Right lobe of liver (tissue), 6 donors: ENCODE data around the gene ZNHIT1. TPM values are rescaled to one million over a fixed set of nuclear protein-coding genes. Genes with fewer than 3 reads are reported as not detected.
A peak's percentile ranks its signal among the peaks of the same experiment; 100 is the strongest.

Source experiments
- ATAC-seq, 4 donors: fragments of 200-7000 bp; cut with Tn5 transposase; one replicate each; pipeline ENCODE4 v1.9.1; 2020; ENCODE audit warnings: mild to moderate bottlenecking in 4 of 4, moderate library complexity in 4 of 4
- DNase-seq, 3 donors: peaks; one replicate each; pipeline ENCODE4 v3.0.0-alpha.2; 2020
- H3K27ac ChIP-seq, 3 donors: fragments of 200-600 bp; one replicate each; pipeline ENCODE4 v1.8.0; 2022
- H3K27me3 ChIP-seq, 2 donors: fragments of 200-600 bp; one replicate each; pipeline ENCODE4 v1.8.0; 2022
- H3K36me3 ChIP-seq, 4 donors: fragments of 200-600 bp; sonication (generic) in 1 of 4; one replicate each; pipeline versions ENCODE4 v1.5.1 to v1.8.0; 2017 to 2022; ENCODE audit warnings: control low read depth in 1 of 4
- H3K4me1 ChIP-seq, 4 donors: fragments of 200-600 bp; sonication (generic) in 1 of 4; one replicate each; pipeline versions ENCODE4 v1.5.1 to v1.8.0; 2017 to 2022; ENCODE audit warnings: control low read depth in 1 of 4
- H3K4me3 ChIP-seq, 3 donors: fragments of 200-600 bp; one replicate each; pipeline ENCODE4 v1.8.0; 2022
- H3K9me3 ChIP-seq, 4 donors: fragments of 200-600 bp; sonication (generic) in 1 of 4; one replicate each; pipeline versions ENCODE4 v1.5.1 to v1.8.0; 2017 to 2022; ENCODE audit warnings: control low read depth in 1 of 4
- CTCF ChIP-seq, 4 donors: fragments of 200-600 bp in 3 of 4; fragments of 450-650 bp in 1 of 4; IDR thresholded peaks; one replicate each; pipeline versions ENCODE4 v1.5.1 to v1.8.0; 2016 to 2022; ENCODE audit warnings: antibody characterized with exemption in 4 of 4, mild to moderate bottlenecking in 2 of 4
- POLR2A ChIP-seq: fragments of 450-650 bp; IDR thresholded peaks from one replicate; pipeline ENCODE4 v1.6.1; 2017; ENCODE audit warnings: antibody characterized with exemption, mild to moderate bottlenecking
- WGBS: methylation state at CpG from one replicate; pipeline ENCODE4 v1.1.6; 2018; ENCODE audit warnings: low coverage, low lambda C conversion rate; ENCODE audit not compliant: insufficient coverage; ENCODE audit errors: missing lambda C conversion rate; 5-methylcytosine and 5-hydroxymethylcytosine counted together
- intact Hi-C, 2 donors: fragments of 100-400 bp; cut with DNase I; formaldehyde crosslinking; loops; one replicate each; pipeline versions ENCODE4 v1.11.2 to v1.14.1; 2022
- total RNA-seq, 6 experiments: library from RNA; depleted of rRNA in 2 of 6; stranded (reverse); fragments of >200 nt in 2 of 6; fragmentation: NEBNext Ultra II Directional in 3 of 6; extraction: Animal tissue kit (Norgen Biotek cat#: 25700) in 3 of 6; gene quantifications; one replicate each; pipeline versions ENCODE4 v1.1.0 to v1.2.4, GENCODE V29; 2016 to 2023
- donor health status: DM: no; HTN: yes; CAD: no.
- donor health status: DM: no; HTN: no; CAD: no.
- donor health status: DM: no; HTN: no; CAD: no.
- donor health status: DM: no; HTN: yes; CAD: no.
- donor health status: DM: no; HTN: yes; CAD: no.

ZNHIT1 gene
- total RNA-seq, 6 experiments from 2014 or later: 68.3 to 159 (median 111) TPM

- H3K27ac ChIP-seq: peak overlapping the region in 1 of 3 donors; percentile 97
- peaks cover 0 to 17% (median 6%) of the 10 kb centered on the region in 4 donors for H3K36me3 ChIP-seq
- DNase-seq (no peak), ATAC-seq (no peak)
- WGBS: 88% methylated on average over 5 of the region's 21 CpGs
- no peak overlapping the region for H3K4me3 ChIP-seq
- H3K4me1 ChIP-seq: peaks cover 0 to 33% (median 16%) of the 10 kb centered on the region in 4 donors
- intact Hi-C loops: no loop called here
- no peaks in the 10 kb centered on the region for H3K27me3 ChIP-seq
- TF ChIP-seq POLR2A: no peak
- no peak for TF ChIP-seq CTCF (IDR thresholded peaks at IDR 0.05)
- no peaks in the 10 kb centered on the region for H3K9me3 ChIP-seq
Measured at GRCh38 chr7:101236292-101236835, 18.4 kb downstream of the ZNHIT1 start.

- DNase-seq: peak; percentile 84 to 89 (median 88)
- Histone ChIP-seq H3K4me1 (peaks cover 0 to 23% (median 11%) of the 10 kb centered on the region in 4 donors), H3K9me3 (no peaks in the 10 kb centered on the region), H3K4me3 (no peak within 1 kb of the TSS), H3K27me3 (no peaks in the 10 kb centered on the region), H3K36me3 (peaks cover 0 to 17% (median 6%) of the 10 kb centered on the region in 4 donors), H3K27ac (peak within 1 kb of the TSS; percentile 79 to 97 (median 81))
- WGBS: 21% methylated on average over 13 of the region's 31 CpGs
- TF ChIP-seq CTCF (IDR thresholded peaks at IDR 0.05) (no peak), POLR2A (peak; percentile 65)
- intact Hi-C loops: no loop called here
- peak; percentile 79 to 85 (median 83) for ATAC-seq
Measured at GRCh38 chr7:101237206-101238067, 19.5 kb downstream of the ZNHIT1 start, which contains the start of gene CLDN15. Gene CLDN15, minus strand, starts transcription at chr7:101237802. Its CDS starts 221 bp downstream, at chr7:101237581.

GRCh38 chr7:101238226-101239182, 20.5 kb downstream of the ZNHIT1 start:
- TF ChIP-seq CTCF (IDR thresholded peaks at IDR 0.05) (no peak), POLR2A (no peak)
- Histone ChIP-seq H3K4me3 (no peak overlapping the region), H3K9me3 (no peaks in the 10 kb centered on the region), H3K27ac (peak overlapping the region; percentile 79 to 97 (median 81)), H3K36me3 (peaks cover 0 to 17% (median 6%) of the 10 kb centered on the region in 4 donors), H3K27me3 (no peaks in the 10 kb centered on the region), H3K4me1 (peaks cover 0 to 27% (median 12%) of the 10 kb centered on the region in 4 donors)
- intact Hi-C loops: no loop called here
- peak in 2 of 3 donors; percentile 60 to 63 for DNase-seq
- peak; percentile 46 to 68 (median 60) for ATAC-seq
- WGBS: 42% methylated on average over 6 of the region's 28 CpGs
